PFSK-1 (cell line): ENCODE results near the gene SIAH1. TPM values are rescaled to one million over a fixed set of nuclear protein-coding genes. Genes with fewer than 3 reads are reported as not detected.

Source experiments
- FOXP2 ChIP-seq: optimal IDR thresholded peaks from 2 replicates; pipeline ENCODE3; 2011; ENCODE audit warnings: borderline replicate concordance, control low read depth, inconsistent platforms; ENCODE audit not compliant: insufficient read depth; ENCODE audit errors: extremely low read length, extremely low read depth
- POLR2AphosphoS5 ChIP-seq: IDR thresholded peaks from 2 replicates; pipeline ENCODE4 v1.6.1; 2012; ENCODE audit warnings: low read depth, mild to moderate bottlenecking, control low read depth, low read length, moderate library complexity
- SIN3A ChIP-seq: IDR thresholded peaks from 2 replicates; pipeline ENCODE4 v1.6.1; 2012; ENCODE audit warnings: mild to moderate bottlenecking, low read length, moderate library complexity, borderline replicate concordance; ENCODE audit not compliant: insufficient read depth
- TAF1 ChIP-seq: IDR thresholded peaks from 2 replicates; pipeline ENCODE4 v1.6.1; 2012; ENCODE audit warnings: low read length, control low read depth, borderline replicate concordance; ENCODE audit not compliant: insufficient read depth
- polyA plus RNA-seq: library from polyadenylated mRNA; unstranded; fragments of >200 nt; gene quantifications from one replicate; pipeline ENCODE4 v1.2.1, GENCODE V29; 2012; ENCODE audit warnings: low read depth, missing spikeins; ENCODE audit not compliant: insufficient read length
- TF ChIP-seq, protein P1 (sequence below), 2 experiments: IDR thresholded peaks; 2 replicates each; pipeline versions ENCODE4 v1.6.1 to v1.8.0; 2011 to 2012; ENCODE audit warnings: low read depth in 2 of 2, low read length in 2 of 2, control low read depth in 1 of 2, inconsistent platforms in 1 of 2, mild to moderate bottlenecking in 1 of 2, moderate library complexity in 1 of 2; ENCODE audit not compliant: insufficient read depth in 1 of 2

The SIAH1 gene
- polyA plus RNA-seq = 13.5 TPM

- TF ChIP-seq POLR2AphosphoS5 (peak; percentile 66; the same call in 1 of the 2 replicates), FOXP2 (no peak)
Observed at GRCh38 chr16:48385253-48386150, at the start of gene SIAH1. SIAH1 (minus strand) TSS chr16:48385413; CDS start chr16:48362428, 22,985 bp downstream.

GRCh38 chr16:48434653-48435317, 49.6 kb upstream of the SIAH1 start:
- TF ChIP-seq FOXP2 = peak; percentile 35
- TF ChIP-seq, protein P1, sequence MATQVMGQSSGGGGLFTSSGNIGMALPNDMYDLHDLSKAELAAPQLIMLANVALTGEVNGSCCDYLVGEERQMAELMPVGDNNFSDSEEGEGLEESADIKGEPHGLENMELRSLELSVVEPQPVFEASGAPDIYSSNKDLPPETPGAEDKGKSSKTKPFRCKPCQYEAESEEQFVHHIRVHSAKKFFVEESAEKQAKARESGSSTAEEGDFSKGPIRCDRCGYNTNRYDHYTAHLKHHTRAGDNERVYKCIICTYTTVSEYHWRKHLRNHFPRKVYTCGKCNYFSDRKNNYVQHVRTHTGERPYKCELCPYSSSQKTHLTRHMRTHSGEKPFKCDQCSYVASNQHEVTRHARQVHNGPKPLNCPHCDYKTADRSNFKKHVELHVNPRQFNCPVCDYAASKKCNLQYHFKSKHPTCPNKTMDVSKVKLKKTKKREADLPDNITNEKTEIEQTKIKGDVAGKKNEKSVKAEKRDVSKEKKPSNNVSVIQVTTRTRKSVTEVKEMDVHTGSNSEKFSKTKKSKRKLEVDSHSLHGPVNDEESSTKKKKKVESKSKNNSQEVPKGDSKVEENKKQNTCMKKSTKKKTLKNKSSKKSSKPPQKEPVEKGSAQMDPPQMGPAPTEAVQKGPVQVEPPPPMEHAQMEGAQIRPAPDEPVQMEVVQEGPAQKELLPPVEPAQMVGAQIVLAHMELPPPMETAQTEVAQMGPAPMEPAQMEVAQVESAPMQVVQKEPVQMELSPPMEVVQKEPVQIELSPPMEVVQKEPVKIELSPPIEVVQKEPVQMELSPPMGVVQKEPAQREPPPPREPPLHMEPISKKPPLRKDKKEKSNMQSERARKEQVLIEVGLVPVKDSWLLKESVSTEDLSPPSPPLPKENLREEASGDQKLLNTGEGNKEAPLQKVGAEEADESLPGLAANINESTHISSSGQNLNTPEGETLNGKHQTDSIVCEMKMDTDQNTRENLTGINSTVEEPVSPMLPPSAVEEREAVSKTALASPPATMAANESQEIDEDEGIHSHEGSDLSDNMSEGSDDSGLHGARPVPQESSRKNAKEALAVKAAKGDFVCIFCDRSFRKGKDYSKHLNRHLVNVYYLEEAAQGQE (IDR thresholded peaks at IDR 0.05; ENCODE audit: insufficient read depth in 1 of 2, low read depth in 2 of 2, low read length in 2 of 2) = no peak
- TF ChIP-seq POLR2AphosphoS5 = no peak
- TF ChIP-seq SIN3A = 0 out of 2 replicates have a peak, but pooled peaks have one; percentile 19

DNA sequence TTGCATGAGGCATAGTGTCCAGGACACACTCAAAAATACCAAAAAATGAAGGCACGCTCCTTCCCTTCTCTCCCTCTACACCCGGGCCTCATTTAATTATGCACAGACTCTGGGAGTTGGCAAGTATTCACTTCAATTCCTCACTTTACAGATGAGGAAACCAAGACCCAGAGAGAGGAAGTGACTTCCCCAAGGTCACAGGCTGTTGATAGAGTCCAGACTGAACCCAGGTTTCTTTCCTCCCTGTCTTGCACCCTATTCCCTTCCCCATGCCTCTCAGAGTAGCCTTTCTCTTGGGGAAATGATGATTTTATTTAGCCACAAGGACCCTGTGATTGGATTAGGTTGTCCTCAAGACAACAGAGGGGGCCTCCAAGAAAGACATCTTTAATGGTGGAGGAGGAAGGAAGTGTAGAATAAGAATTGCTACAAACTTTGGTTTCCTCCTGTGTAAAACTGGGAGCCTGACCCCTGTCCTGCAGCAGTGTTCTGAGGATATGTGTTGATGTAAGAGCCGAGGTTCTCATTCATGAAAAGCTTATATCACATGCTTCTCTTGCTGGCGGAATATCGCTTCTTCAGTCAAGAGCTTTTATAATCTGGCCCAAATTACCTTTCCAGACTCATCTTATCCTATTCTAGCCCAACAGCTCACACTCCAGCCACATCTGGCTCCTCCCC, 48.8 kb upstream of the SIAH1 start:
- TF ChIP-seq FOXP2 (no peak), POLR2AphosphoS5 (no peak), TAF1 (peak; percentile 27; the same call in 1 of the 2 replicates)
- TF ChIP-seq, protein P1 (IDR thresholded peaks at IDR 0.05; ENCODE audit: insufficient read depth in 1 of 2, low read depth in 2 of 2, low read length in 2 of 2) = no peak

- TF ChIP-seq POLR2AphosphoS5 (no peak), FOXP2 (no peak), TAF1 (no peak), SIN3A (no peak)
- TF ChIP-seq, protein P1 (IDR thresholded peaks at IDR 0.05; ENCODE audit: insufficient read depth in 1 of 2, low read depth in 2 of 2, low read length in 2 of 2) = no peak
Observed at GRCh38 chr16:48433116-48433849, 48.1 kb upstream of the SIAH1 start.

DNA sequence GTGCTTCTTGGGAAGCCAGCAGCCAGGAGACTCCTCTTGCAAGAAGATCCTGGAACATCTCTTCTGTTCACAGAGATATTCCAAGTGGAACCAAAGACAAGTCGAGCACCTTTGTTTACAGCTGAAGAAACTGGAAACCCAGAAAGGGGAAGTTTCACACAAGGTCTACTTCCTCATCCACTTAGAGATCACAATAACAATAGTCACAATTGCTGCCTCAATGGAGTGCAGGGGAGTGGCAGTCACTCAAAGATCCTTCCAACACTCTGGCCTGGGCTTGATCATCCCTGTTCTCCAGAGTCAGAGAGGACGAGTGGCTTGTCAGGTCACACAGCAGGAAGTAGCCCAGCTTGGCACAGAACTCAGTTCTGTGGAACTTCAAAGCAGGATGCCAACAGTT, 46.9 kb upstream of the SIAH1 start:
- TF ChIP-seq SIN3A (no peak), FOXP2 (no peak), TAF1 (no peak), POLR2AphosphoS5 (no peak)
- TF ChIP-seq, protein P1 (IDR thresholded peaks at IDR 0.05; ENCODE audit: insufficient read depth in 1 of 2, low read depth in 2 of 2, low read length in 2 of 2) = no peak
